NCI-H1417 treated with DMSO at 0.1 percent for 48 hours (cell line): ENCODE data around the gene ODF2.
"Not testable (repeated sequence)": the region's sequence is repeated elsewhere in the genome, so short reads cannot be mapped to it uniquely, and the experiment has no call there.

Source experiments
- DNase-seq: peaks from one replicate; lab custom pipeline; 2025; lab: John Stamatoyannopoulos, UW

The ODF2 gene

GRCh38 chr9:128455849-128456612, at the start of gene ODF2:
TSS of gene ODF2 (plus strand) at chr9:128456006. CDS start at chr9:128456092, 86 bp downstream.
- peak; percentile 90 for DNase-seq

GRCh38 chr9:128406848-128407391, 48.9 kb upstream of the ODF2 start:
- DNase-seq = no peak

- DNase-seq = no peak
Measured at GRCh38 chr9:128408963-128409431, 46.8 kb upstream of the ODF2 start.

- DNase-seq = no peak
Measured at GRCh38 chr9:128409450-128409849, 46.4 kb upstream of the ODF2 start.

- DNase-seq = no peak
Measured at GRCh38 chr9:128409978-128410377, 45.8 kb upstream of the ODF2 start.

GRCh38 chr9:128411364-128412119, 44.3 kb upstream of the ODF2 start:
- no peak for DNase-seq

- DNase-seq = no peak
Measured at GRCh38 chr9:128412120-128412790, 43.6 kb upstream of the ODF2 start.

GRCh38 chr9:128413728-128414127, 42.1 kb upstream of the ODF2 start:
- DNase-seq = not testable (repeated sequence)

- DNase-seq = no peak
Measured at GRCh38 chr9:128414461-128414860, 41.3 kb upstream of the ODF2 start.

- DNase-seq = no peak
Measured at GRCh38 chr9:128415281-128415680, 40.5 kb upstream of the ODF2 start.

GRCh38 chr9:128416014-128416413, 39.8 kb upstream of the ODF2 start:
- DNase-seq = no peak

- DNase-seq = no peak
Measured at GRCh38 chr9:128416432-128417019, 39.3 kb upstream of the ODF2 start.

- no peak for DNase-seq
Measured at GRCh38 chr9:128419061-128419925, 36.5 kb upstream of the ODF2 start.

GRCh38 chr9:128420060-128420650, 35.7 kb upstream of the ODF2 start:
- no peak for DNase-seq

GRCh38 chr9:128420651-128421481, 34.9 kb upstream of the ODF2 start, which contains the start of gene CERCAM:
TSS of gene CERCAM (plus strand) at chr9:128420857. CDS start at chr9:128420878, 21 bp downstream.
- no peak for DNase-seq

- no peak for DNase-seq
Measured at GRCh38 chr9:128421482-128421996, 34.3 kb upstream of the ODF2 start.

GRCh38 chr9:128422022-128422782, 33.6 kb upstream of the ODF2 start:
- DNase-seq = not testable (repeated sequence)

- no peak for DNase-seq
Measured at GRCh38 chr9:128422783-128423150, 33.0 kb upstream of the ODF2 start.

GRCh38 chr9:128423356-128423755, 32.5 kb upstream of the ODF2 start:
- not testable (repeated sequence) for DNase-seq
